Brain microvascular endothelial cell (primary cell): Measurements from ENCODE around the gene ETF1.

ENCODE experiments used
- DNase-seq: peaks from one replicate; pipeline ENCODE4 v3.0.0-alpha.2; 2020
- H3K27ac ChIP-seq: fragments of 250-450 bp; sonication (Bioruptor Pico); 2 replicates; pipeline ENCODE4 v1.5.1; 2020; ENCODE audit warnings: mild to moderate bottlenecking, moderate library complexity
- H3K27me3 ChIP-seq: fragments of 250-450 bp; sonication (Bioruptor Pico); replicated peaks from 2 replicates; pipeline ENCODE4 v1.5.1; 2020; ENCODE audit warnings: mild to moderate bottlenecking
- H3K36me3 ChIP-seq: fragments of 250-450 bp; sonication (Bioruptor Pico); replicated peaks from 2 replicates; pipeline ENCODE4 v1.5.1; 2020; ENCODE audit warnings: mild to moderate bottlenecking
- H3K4me3 ChIP-seq: 2 replicates; pipeline ENCODE4 v1.5.1; 2011; ENCODE audit warnings: low read depth, mild to moderate bottlenecking, control low read depth, low read length, moderate library complexity
- CTCF ChIP-seq: IDR thresholded peaks from 2 replicates; pipeline ENCODE4 v1.5.1; 2011; ENCODE audit warnings: low read depth, mild to moderate bottlenecking, moderate library complexity, low read length, control low read depth, inconsistent platforms; ENCODE audit errors: missing control alignments
- in situ Hi-C: cut with HindIII; loops from 2 replicates; pipeline ENCODE4 v1.10.0; 2017; ENCODE audit warnings: low sequenced_read_pairs, low pct_ligation_motif_present

Gene ETF1

GRCh38 chr5:138498376-138498775 lies 44.7 kb downstream of the ETF1 start:
- Histone ChIP-seq H3K4me3 (no peak overlapping the region), H3K36me3 (no peaks in the 10 kb centered on the region), H3K27me3 (no peaks in the 10 kb centered on the region), H3K27ac (no peak overlapping the region)
- in situ Hi-C loops: no loop called here
- no peak for DNase-seq
- TF ChIP-seq CTCF: no peak

- peaks cover 2% of the 10 kb centered on the region for H3K27me3 ChIP-seq
Observed at GRCh38 chr5:138495351-138495750, 47.7 kb downstream of the ETF1 start.

GRCh38 chr5:138492560-138493045 lies 50.4 kb downstream of the ETF1 start:
- no peak for TF ChIP-seq CTCF
- Histone ChIP-seq H3K27me3 (peaks cover 3% of the 10 kb centered on the region), H3K4me3 (peak overlapping the region; percentile 56), H3K36me3 (no peaks in the 10 kb centered on the region), H3K27ac (no peak overlapping the region)
- in situ Hi-C loops: no loop called here
- no peak for DNase-seq

More at GRCh38 chr5:138495351-138495750, 47.7 kb downstream of the ETF1 start:
- in situ Hi-C loops: no loop called here
- no peak for TF ChIP-seq CTCF
- no peak for DNase-seq
- Histone ChIP-seq H3K36me3 (no peaks in the 10 kb centered on the region), H3K4me3 (no peak overlapping the region), H3K27ac (no peak overlapping the region)

- DNase-seq: peak; percentile 74
- Histone ChIP-seq H3K27ac (no peak overlapping the region), H3K27me3 (peaks cover 3% of the 10 kb centered on the region), H3K36me3 (no peaks in the 10 kb centered on the region), H3K4me3 (peak overlapping the region; percentile 56)
- peak; percentile 28 for TF ChIP-seq CTCF
- in situ Hi-C loops: no loop called here
Observed at GRCh38 chr5:138491669-138492559, 51.1 kb downstream of the ETF1 start.

- in situ Hi-C loops: no loop called here
- no peak for TF ChIP-seq CTCF
- DNase-seq: no peak
- no peaks in the 10 kb centered on the region for H3K36me3 ChIP-seq
- peaks cover 3% of the 10 kb centered on the region for H3K27me3 ChIP-seq
- peak overlapping the region; percentile 56 for H3K4me3 ChIP-seq
- H3K27ac ChIP-seq: no peak overlapping the region
Observed at GRCh38 chr5:138491284-138491648, 51.8 kb downstream of the ETF1 start.
